Ishikawa (cell line): Measurements from ENCODE around the gene PHLDB2.

ENCODE experiments used
- CEBPB ChIP-seq: IDR thresholded peaks from 2 replicates; pipeline ENCODE4 v1.6.1; 2012
- CREB1 ChIP-seq: IDR thresholded peaks from 2 replicates; pipeline ENCODE4 v1.6.1; 2012; ENCODE audit warnings: low read depth
- EGR1 ChIP-seq: IDR thresholded peaks from 2 replicates; pipeline ENCODE4 v1.6.1; 2012
- EP300 ChIP-seq: IDR thresholded peaks from 2 replicates; pipeline ENCODE4 v1.6.1; 2012; ENCODE audit warnings: borderline replicate concordance
- FOXM1 ChIP-seq: IDR thresholded peaks from 2 replicates; pipeline ENCODE4 v1.6.1; 2012; ENCODE audit warnings: low read depth, borderline replicate concordance
- NFIC ChIP-seq: IDR thresholded peaks from 2 replicates; pipeline ENCODE4 v1.6.1; 2012
- RAD21 ChIP-seq: IDR thresholded peaks from 2 replicates; pipeline ENCODE4 v1.6.1; 2012; ENCODE audit warnings: low read depth
- TAF1 ChIP-seq: IDR thresholded peaks from 2 replicates; pipeline ENCODE4 v1.6.1; 2012; ENCODE audit warnings: low read depth, mild to moderate bottlenecking
- TCF12 ChIP-seq: IDR thresholded peaks from 2 replicates; pipeline ENCODE4 v1.6.1; 2012; ENCODE audit warnings: low read depth
- TEAD4 ChIP-seq: IDR thresholded peaks from 2 replicates; pipeline ENCODE4 v1.6.1; 2012
- YY1 ChIP-seq: IDR thresholded peaks from 2 replicates; pipeline ENCODE4 v1.6.1; 2012; ENCODE audit warnings: low read depth
- ZBTB7A ChIP-seq: IDR thresholded peaks from 2 replicates; pipeline ENCODE4 v1.6.1; 2012; ENCODE audit warnings: low read depth
- TF ChIP-seq, protein P1 (sequence below): IDR thresholded peaks from 2 replicates; pipeline ENCODE4 v1.6.1; 2012; ENCODE audit warnings: low read depth, mild to moderate bottlenecking
- TF ChIP-seq, protein P2 (sequence below): IDR thresholded peaks from 2 replicates; pipeline ENCODE4 v1.6.1; 2012
- TF ChIP-seq, protein P3 (sequence below): IDR thresholded peaks from 2 replicates; pipeline ENCODE4 v1.6.1; 2012

The PHLDB2 gene

DNA sequence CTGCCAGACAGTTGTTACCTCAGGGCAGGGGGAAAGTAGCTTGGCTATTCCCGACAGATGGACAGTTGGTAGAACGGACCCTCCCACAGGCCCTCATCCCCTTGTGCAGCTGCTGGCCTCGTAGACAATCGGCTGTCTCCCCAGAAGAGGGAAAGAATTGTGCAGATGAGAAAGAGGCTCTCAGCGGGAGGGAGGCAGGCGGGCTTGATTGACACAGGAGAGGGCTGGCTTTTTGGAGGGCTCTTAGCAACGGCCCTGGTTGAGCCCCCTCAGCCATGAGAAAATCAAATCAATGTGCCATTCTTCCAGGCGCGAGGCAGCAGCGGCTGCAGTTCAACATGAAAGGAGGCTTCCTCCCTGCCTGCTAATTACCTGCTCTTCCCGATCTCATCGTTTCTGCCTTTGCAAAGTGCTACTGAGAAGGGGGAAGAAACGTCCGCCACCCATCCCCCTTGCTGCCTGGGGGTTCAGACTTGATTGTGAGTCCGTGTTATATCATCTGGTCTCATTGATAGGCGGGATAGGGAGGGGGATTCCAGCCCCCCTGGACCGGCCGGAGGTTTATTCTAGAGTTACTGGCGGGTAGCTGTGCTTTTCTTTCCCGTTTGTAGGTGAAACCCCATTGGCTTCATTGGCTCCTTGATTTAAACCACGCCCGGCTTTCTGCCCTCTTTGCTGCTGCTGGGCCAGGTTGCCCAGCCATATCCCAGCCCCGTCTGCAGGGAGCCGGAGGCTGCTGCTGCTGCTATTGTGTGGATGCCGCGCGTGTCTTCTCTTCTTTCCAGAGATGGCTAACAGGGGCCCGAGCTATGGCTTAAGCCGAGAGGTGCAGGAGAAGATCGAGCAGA, 139.8 kb downstream of the PHLDB2 start, which contains the start of gene TAGLN3:
Gene TAGLN3 (plus strand): TSS at position 287 of the 848 bp plus-strand sequence. CDS start 501 bp downstream, at position 788.
- TF ChIP-seq CEBPB (no peak), TEAD4 (no peak), YY1 (no peak), ZBTB7A (peak; percentile 57; the same call in 1 of the 2 replicates), EGR1 (no peak), RAD21 (no peak), TCF12 (no peak)
- TF ChIP-seq, protein P1, sequence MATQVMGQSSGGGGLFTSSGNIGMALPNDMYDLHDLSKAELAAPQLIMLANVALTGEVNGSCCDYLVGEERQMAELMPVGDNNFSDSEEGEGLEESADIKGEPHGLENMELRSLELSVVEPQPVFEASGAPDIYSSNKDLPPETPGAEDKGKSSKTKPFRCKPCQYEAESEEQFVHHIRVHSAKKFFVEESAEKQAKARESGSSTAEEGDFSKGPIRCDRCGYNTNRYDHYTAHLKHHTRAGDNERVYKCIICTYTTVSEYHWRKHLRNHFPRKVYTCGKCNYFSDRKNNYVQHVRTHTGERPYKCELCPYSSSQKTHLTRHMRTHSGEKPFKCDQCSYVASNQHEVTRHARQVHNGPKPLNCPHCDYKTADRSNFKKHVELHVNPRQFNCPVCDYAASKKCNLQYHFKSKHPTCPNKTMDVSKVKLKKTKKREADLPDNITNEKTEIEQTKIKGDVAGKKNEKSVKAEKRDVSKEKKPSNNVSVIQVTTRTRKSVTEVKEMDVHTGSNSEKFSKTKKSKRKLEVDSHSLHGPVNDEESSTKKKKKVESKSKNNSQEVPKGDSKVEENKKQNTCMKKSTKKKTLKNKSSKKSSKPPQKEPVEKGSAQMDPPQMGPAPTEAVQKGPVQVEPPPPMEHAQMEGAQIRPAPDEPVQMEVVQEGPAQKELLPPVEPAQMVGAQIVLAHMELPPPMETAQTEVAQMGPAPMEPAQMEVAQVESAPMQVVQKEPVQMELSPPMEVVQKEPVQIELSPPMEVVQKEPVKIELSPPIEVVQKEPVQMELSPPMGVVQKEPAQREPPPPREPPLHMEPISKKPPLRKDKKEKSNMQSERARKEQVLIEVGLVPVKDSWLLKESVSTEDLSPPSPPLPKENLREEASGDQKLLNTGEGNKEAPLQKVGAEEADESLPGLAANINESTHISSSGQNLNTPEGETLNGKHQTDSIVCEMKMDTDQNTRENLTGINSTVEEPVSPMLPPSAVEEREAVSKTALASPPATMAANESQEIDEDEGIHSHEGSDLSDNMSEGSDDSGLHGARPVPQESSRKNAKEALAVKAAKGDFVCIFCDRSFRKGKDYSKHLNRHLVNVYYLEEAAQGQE = no peak
- TF ChIP-seq, protein P2, sequence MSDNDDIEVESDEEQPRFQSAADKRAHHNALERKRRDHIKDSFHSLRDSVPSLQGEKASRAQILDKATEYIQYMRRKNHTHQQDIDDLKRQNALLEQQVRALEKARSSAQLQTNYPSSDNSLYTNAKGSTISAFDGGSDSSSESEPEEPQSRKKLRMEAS = peak; percentile 35; the same call in 1 of the 2 replicates

DNA sequence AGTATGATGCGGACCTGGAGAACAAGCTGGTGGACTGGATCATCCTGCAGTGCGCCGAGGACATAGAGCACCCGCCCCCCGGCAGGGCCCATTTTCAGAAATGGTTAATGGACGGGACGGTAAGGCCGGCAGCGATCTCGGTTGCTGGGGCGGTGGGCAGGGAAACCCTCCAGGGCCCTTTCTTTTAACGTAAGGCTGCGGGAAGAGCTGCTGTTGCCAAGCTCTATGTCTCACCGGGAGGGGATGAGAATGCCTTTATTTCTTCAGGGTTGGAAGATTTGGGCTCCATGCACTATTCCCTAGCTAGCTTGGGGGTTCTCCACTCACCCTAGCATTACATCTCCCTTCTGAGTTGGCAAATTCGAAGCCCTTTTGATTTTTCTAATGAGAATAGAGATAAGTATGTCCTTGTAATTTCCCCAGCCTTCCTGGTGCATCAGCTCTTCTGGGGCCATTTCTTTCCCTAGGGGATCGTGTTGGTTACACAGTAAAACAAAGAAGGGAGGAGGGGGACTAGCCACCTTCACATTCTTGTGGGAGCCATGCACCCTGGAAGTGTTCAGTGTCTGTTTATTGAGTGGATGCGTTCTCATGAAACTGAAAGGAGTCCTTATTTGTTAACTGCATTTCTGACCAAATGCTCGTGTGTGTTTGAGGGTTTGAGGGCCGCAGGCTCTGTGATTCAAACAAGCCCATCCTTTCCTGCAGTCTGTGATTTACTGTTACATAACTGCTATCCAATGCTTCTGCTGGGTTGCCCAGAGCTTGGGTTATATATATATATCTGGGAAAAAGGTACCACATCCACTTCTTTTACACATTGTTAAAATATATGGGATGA, 140.6 kb downstream of the PHLDB2 start:
- no peak for TF ChIP-seq ZBTB7A
- no peak for TF ChIP-seq RAD21
- no peak for TF ChIP-seq YY1
- TF ChIP-seq, protein P3, sequence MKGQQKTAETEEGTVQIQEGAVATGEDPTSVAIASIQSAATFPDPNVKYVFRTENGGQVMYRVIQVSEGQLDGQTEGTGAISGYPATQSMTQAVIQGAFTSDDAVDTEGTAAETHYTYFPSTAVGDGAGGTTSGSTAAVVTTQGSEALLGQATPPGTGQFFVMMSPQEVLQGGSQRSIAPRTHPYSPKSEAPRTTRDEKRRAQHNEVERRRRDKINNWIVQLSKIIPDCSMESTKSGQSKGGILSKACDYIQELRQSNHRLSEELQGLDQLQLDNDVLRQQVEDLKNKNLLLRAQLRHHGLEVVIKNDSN = no peak
- TF ChIP-seq TCF12 = no peak
- no peak for TF ChIP-seq NFIC
- TF ChIP-seq, protein P2 = no peak
- no peak for TF ChIP-seq TAF1
- no peak for TF ChIP-seq FOXM1
- TF ChIP-seq EGR1 = no peak
- TF ChIP-seq, protein P1 = no peak
- TF ChIP-seq EP300 = no peak
- no peak for TF ChIP-seq CEBPB
- TF ChIP-seq CREB1 = no peak
- no peak for TF ChIP-seq TEAD4

DNA sequence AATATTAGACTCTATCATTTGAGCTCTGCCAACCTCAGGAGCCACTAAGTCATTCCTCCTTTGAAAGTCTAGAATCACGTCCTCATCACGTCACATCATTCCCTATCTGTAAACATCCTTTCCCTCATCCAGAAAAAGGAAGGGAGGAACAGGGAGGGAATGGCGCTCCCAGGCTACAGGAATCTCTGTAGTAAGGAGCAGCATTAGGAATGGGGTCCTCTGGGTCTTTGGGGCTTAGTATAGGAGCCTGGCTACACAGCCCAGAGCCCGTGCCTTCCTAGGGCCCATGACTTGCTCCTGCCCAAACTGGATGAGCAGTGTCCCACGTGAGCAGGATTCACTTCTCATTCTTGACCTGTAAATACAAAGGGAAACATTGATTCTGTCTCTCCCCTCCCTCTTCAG, 141.3 kb downstream of the PHLDB2 start:
- TF ChIP-seq, protein P1 = no peak
- TF ChIP-seq TEAD4 (no peak), RAD21 (no peak), EGR1 (no peak), EP300 (no peak), TAF1 (no peak), CEBPB (no peak), FOXM1 (no peak), NFIC (no peak), TCF12 (no peak), YY1 (no peak), CREB1 (no peak), ZBTB7A (no peak)
- TF ChIP-seq, protein P2 = no peak
- TF ChIP-seq, protein P3 = no peak
